ENCODE measurements around the gene GALR3. TPM values are rescaled to one million over a fixed set of nuclear protein-coding genes. Genes with fewer than 3 reads are reported as not detected.
A peak's percentile ranks its signal among the peaks of the same experiment; 100 is the strongest.

Gene GALR3
- polyA plus RNA-seq, 1 donor from 2014 or later, result not detected

DNA sequence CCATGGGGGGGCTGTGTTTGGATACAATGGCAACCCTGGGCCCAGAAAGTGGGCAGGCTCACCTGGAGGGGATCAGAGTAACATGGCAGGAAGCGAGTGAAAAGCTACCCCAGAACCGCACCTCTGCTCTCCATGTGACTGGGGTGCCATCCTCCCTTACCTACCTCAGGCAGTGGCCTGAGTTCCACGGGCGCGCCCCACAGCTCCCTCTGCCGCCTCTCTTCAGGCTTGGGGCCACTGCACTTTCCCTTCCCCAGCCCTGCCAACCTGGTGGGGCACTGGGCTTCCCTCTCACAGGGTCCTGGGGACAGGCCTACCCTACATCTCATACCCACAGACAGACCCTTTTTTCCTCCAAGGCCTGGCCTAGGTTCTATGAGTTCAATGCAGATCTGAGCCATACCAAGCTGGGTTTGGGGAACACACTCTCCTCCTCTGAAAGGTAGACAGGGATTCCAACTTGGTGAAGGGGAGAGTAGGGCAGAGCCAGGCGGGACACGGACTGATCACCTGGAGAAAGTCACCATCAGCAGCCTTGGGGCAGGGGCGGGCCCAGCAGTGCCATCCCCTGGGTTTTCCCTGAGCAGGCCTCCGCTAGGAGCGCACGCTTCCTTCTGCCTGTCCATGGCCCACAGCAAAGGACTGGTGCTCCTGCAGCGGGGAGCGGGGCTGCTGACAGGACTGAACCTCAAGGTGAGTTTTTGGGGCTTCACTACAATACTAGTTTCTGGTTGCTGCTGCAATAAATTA lies 7.1 kb downstream of the GALR3 start:
- Mint-ChIP-seq H3K4me1 (peaks cover 0 to 1% (median 0%) of the 10 kb centered on the region in 3 donors), H3K36me3 (peaks cover 8% of the 10 kb centered on the region), H3K27ac (no peak overlapping the region), H3K9me3 (no peaks in the 10 kb centered on the region), H3K27me3 (no peaks in the 10 kb centered on the region), H3K4me3 (no peak overlapping the region)

DNA sequence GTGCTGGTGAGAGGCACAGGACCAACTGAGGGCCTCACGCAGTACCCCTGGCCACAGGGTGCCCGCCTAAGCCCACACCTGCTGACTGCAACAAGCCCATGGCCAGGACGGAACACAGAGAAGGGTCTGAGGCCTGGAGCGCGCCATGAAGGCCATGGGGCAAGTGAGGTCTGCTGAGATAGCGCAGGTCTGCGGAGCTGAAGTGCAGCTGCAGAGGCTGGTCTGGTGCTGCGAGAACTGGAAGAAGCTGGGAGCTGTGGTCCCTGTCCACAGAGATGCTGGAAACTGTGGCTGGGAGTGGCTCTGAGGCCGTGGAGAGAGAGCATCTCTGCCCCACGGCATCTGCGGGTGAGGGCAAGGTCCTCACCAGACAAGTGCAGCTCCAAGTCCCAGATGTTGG lies 8.3 kb downstream of the GALR3 start:
- Mint-ChIP-seq H3K4me3 (no peak overlapping the region), H3K36me3 (peaks cover 8% of the 10 kb centered on the region), H3K27me3 (no peaks in the 10 kb centered on the region), H3K9me3 (no peaks in the 10 kb centered on the region), H3K4me1 (peaks cover 0 to 1% (median 0%) of the 10 kb centered on the region in 3 donors), H3K27ac (no peak overlapping the region)

DNA sequence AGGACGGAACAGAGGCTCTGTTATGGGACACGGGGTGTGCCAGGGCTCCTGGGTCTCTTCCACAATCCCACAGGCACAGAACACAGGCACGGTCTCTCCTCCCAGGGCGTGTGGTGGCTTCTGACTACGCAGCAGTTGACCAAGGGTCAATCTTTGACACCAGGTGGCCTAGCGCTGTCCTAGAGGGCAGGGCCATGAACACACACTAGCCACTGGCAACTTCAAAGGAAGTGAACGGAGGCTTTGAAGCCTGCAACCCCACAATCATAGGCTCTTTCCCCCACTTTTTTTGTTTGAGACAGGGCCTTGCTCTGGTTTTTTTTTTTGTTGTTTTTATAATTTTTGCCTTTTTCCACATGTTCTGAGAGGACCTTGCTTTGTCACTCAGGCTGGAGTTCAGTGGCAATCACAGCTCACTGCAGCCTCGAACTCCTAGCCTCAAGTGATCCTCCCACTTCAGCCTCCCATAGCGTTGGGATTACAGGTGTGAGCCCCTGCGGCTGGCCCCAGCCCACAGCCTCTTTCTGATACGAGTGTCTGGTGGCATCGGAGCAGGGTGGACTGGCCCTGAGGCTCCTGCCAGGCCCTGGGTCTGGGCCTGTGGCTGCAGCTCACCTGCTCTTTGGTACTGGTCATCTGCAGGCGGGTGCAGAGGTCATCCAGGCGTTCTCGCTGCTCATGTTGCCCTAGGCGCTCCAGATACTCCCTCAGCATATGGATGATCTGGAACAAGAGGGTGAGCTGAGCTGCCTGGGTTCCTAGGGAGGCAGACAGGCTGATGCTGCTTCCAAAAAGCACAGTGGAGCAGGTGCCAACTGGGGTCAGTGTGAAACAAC lies 9.1 kb downstream of the GALR3 start:
- Mint-ChIP-seq H3K4me3 (no peak overlapping the region), H3K9me3 (no peaks in the 10 kb centered on the region), H3K36me3 (peaks cover 8% of the 10 kb centered on the region), H3K27ac (no peak overlapping the region), H3K4me1 (peaks cover 0 to 1% (median 0%) of the 10 kb centered on the region in 3 donors), H3K27me3 (no peaks in the 10 kb centered on the region)

- H3K27me3 Mint-ChIP-seq, result no peaks in the 10 kb centered on the region
- H3K4me3 Mint-ChIP-seq, result peak overlapping the region in 3 of 4 donors; percentile 57 to 91 (median 87)
- peaks cover 4% of the 10 kb centered on the region for H3K36me3 Mint-ChIP-seq
- H3K27ac Mint-ChIP-seq, result peak overlapping the region in 2 of 3 donors; percentile 39 to 46
- H3K4me1 Mint-ChIP-seq, result peaks cover 7 to 11% (median 8%) of the 10 kb centered on the region in 3 donors
- no peaks in the 10 kb centered on the region for H3K9me3 Mint-ChIP-seq
These were observed 19.0 kb downstream of the GALR3 start for GRCh38 chr22:37842015-37842793.

DNA sequence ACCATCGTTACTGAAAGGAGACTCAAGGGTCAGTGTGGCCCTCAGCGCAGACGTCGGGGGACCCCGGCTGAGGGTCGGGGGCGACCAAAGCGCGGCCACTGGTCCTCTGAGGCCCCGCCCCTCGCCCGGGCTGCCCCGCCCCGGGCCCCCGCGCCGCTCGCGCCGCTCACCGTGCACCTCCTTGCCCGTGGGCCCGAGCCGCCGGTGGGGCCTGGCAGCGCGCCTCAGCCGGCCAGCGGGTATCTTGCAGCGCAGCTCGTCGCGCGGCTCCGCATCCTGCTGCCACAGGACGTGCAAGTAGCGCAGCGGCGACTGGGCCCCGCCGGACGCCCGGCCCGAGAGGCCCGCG lies 20.5 kb downstream of the GALR3 start:
- Mint-ChIP-seq H3K27me3 (no peaks in the 10 kb centered on the region), H3K4me3 (peak overlapping the region; percentile 86 to 98 (median 93)), H3K4me1 (peaks cover 13 to 19% (median 16%) of the 10 kb centered on the region in 3 donors), H3K36me3 (no peaks in the 10 kb centered on the region), H3K9me3 (no peaks in the 10 kb centered on the region), H3K27ac (peak overlapping the region; percentile 39 to 90 (median 86))

DNA sequence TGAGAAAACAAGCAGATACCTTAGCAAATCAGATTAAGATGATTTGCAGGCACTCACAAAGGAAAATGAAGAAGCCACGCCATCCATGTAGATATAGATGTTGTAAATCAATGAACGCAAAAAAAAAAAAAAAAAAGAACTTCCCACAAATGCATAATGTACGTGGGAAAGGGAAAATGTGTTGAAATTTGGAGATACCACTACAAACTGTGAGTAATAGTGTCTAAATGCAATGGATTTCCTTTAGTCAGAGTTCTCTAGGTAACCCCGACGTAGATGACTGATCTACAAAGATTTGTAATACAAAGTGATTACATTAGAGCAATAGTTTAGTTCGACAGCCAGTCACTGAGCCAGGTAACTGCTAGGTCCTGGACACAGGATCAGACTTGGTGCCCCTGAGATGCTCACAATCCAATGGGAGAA lies 21.7 kb downstream of the GALR3 start:
- peaks cover 1% of the 10 kb centered on the region for H3K36me3 Mint-ChIP-seq
- no peaks in the 10 kb centered on the region for H3K9me3 Mint-ChIP-seq
- H3K27ac Mint-ChIP-seq, result peak overlapping the region; percentile 91 to 96 (median 94)
- peak overlapping the region; percentile 84 to 95 (median 94) for H3K4me3 Mint-ChIP-seq
- H3K27me3 Mint-ChIP-seq, result no peaks in the 10 kb centered on the region
- H3K4me1 Mint-ChIP-seq, result peaks cover 17 to 26% (median 26%) of the 10 kb centered on the region in 3 donors

DNA sequence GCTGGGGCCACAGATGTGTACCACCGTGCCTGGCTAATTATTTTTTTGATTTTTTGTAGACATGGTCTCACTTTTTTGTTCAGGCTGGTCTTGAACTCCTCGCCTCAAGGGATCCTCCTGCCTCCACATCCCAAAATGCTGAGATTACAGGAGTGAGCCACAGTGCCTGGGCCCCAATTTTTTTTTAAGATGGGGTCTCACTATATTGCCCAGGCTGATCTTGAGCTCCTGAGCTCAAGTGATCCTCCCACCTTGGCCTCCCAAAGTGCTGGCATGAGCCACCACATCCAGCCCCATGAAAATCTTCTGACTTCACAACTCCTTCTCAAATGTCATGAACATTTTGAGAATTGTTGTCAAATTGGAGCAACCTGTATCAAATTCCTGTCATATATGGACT lies 23.3 kb downstream of the GALR3 start:
- Mint-ChIP-seq H3K36me3 (peaks cover 3% of the 10 kb centered on the region), H3K27me3 (no peaks in the 10 kb centered on the region)

GRCh38 chr22:37848587-37849088 lies 25.5 kb downstream of the GALR3 start:
- Mint-ChIP-seq H3K27me3 (no peaks in the 10 kb centered on the region), H3K4me1 (peaks cover 23 to 35% (median 29%) of the 10 kb centered on the region in 3 donors), H3K9me3 (no peaks in the 10 kb centered on the region)

More for the DNA sequence above, 23.3 kb downstream of the GALR3 start:
- Mint-ChIP-seq H3K27ac (no peak overlapping the region), H3K4me1 (peaks cover 25 to 35% (median 34%) of the 10 kb centered on the region in 3 donors), H3K9me3 (no peaks in the 10 kb centered on the region), H3K4me3 (peak overlapping the region in 2 of 4 donors; percentile 58 to 77)

DNA sequence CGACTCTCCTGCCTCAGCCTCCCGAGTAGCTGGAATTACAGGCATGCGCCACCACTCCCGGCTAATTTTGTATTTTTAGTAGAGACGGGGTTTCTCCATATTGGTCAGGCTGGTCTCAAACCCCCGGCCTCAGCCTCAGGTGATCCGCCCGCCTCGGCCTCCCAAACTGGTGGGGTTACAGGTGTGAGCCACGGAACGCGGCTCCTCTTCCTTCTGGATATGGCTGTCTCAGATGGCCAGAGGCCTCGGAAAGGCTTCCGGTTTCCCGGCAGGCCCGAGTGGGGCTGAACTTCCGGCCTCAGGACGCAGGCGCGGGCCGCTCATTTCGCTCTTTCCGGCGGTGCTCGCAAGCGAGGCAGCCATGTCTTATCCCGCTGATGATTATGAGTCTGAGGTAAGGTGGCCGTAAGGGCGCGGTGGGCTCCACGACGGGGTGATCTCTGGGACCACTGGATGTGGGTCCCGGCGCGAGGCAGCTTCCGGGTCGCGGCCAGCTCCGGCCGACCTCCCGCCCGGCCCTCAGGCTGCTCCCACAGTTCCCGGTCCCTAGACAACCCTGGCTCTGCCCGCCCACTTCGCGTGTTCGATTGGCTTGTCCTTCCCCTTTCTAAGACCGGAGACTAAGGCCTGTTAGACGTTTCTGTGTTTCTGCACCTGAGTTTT lies 26.0 kb downstream of the GALR3 start, which contains the start of gene EIF3L:
Gene EIF3L, plus strand, starts transcription at position 331 of the 663 bp plus-strand sequence. Its CDS starts 31 bp downstream, at position 362.
- Mint-ChIP-seq H3K27me3 (no peaks in the 10 kb centered on the region), H3K4me3 (peak within 1 kb of the TSS; percentile 86 to 99 (median 97)), H3K4me1 (peaks cover 27 to 38% (median 32%) of the 10 kb centered on the region in 3 donors), H3K9me3 (no peaks in the 10 kb centered on the region), H3K27ac (peak within 1 kb of the TSS; percentile 89 to 99 (median 95)), H3K36me3 (peaks cover 3% of the 10 kb centered on the region)

More at GRCh38 chr22:37848587-37849088, 25.5 kb downstream of the GALR3 start:
- H3K4me3 Mint-ChIP-seq, result peak overlapping the region; percentile 86 to 99 (median 97)
- peak overlapping the region; percentile 89 to 99 (median 95) for H3K27ac Mint-ChIP-seq
- H3K36me3 Mint-ChIP-seq, result peaks cover 3% of the 10 kb centered on the region

DNA sequence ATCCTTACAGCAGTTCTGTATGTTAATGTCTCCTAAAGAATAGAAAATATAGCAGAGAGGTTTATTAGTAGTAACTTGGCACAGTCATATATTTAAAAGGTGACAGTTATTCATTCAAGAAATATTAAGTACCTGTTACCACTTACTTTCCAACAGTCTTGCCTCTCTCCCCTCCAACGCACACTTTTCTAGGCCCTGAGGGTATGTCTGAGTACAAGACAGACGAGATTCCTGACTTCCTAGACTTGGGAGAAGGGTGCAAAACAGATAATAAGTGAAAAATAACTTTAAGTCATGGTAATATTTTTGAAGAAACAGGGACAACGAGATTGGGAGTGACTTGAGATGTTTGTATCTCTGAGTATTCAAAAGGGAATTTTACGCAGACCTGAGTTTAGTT lies 27.6 kb downstream of the GALR3 start:
- H3K4me1 Mint-ChIP-seq, result peaks cover 35 to 42% (median 35%) of the 10 kb centered on the region in 3 donors
- peak overlapping the region in 1 of 3 donors; percentile 51 for H3K27ac Mint-ChIP-seq
- H3K4me3 Mint-ChIP-seq, result peak overlapping the region in 3 of 4 donors; percentile 38 to 77 (median 57)
- peaks cover 3% of the 10 kb centered on the region for H3K36me3 Mint-ChIP-seq
- H3K9me3 Mint-ChIP-seq, result no peaks in the 10 kb centered on the region
- no peaks in the 10 kb centered on the region for H3K27me3 Mint-ChIP-seq

GRCh38 chr22:37852418-37852817 lies 29.2 kb downstream of the GALR3 start:
- Mint-ChIP-seq H3K4me1 (peaks cover 34 to 39% (median 34%) of the 10 kb centered on the region in 3 donors), H3K36me3 (peaks cover 3% of the 10 kb centered on the region), H3K4me3 (peak overlapping the region in 1 of 4 donors; percentile 52), H3K27me3 (no peaks in the 10 kb centered on the region), H3K9me3 (no peaks in the 10 kb centered on the region), H3K27ac (peak overlapping the region in 1 of 3 donors; percentile 59)

DNA sequence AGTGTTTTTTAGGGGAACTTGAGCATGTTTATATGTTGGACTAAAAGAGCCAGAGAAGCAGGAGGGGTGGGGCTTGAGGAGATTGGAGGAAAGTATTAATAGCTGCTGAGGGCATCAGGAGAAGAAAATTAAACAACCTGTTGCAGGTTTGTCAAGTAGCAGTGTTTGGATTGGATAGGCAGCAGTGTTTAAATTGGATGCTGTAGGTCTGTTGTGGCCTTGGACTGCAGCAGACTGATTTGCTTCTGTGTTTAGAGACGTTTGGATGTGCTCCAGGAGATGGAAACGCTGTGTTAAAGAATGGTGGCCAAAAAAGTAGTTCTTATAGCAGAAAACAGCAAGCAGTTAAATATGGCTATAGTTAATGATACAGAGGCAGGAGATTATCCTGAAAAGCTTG lies 31.8 kb downstream of the GALR3 start:
- peaks cover 2% of the 10 kb centered on the region for H3K36me3 Mint-ChIP-seq
- no peaks in the 10 kb centered on the region for H3K9me3 Mint-ChIP-seq
- no peaks in the 10 kb centered on the region for H3K27me3 Mint-ChIP-seq
- H3K4me3 Mint-ChIP-seq, result no peak overlapping the region
- H3K27ac Mint-ChIP-seq, result no peak overlapping the region
- peaks cover 20 to 26% (median 22%) of the 10 kb centered on the region in 3 donors for H3K4me1 Mint-ChIP-seq

DNA sequence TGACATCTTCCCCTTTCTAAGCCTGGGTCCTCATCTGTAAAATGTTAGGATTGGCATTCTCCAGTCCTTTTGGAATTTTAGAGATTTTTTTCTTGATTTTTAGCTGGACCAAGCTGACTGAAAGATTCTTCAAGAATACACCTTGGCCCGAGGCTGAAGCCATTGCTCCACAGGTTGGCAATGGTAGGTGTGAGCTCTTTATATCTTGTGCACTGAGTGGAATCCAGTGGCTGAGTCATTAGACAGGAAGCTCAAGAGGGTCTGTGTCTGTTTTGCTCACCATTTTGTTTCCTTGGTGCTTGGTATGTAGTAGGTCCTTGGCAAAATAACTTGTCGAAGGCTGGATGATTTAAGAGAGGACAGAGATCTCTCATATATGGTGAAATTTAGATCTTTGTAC lies 32.3 kb downstream of the GALR3 start:
- Mint-ChIP-seq H3K36me3 (peaks cover 2% of the 10 kb centered on the region), H3K9me3 (no peaks in the 10 kb centered on the region), H3K27ac (no peak overlapping the region), H3K4me1 (peaks cover 19 to 25% (median 21%) of the 10 kb centered on the region in 3 donors), H3K27me3 (no peaks in the 10 kb centered on the region), H3K4me3 (peak overlapping the region in 1 of 4 donors; percentile 70)

Data from IgD-negative memory B cell (primary cell).